Omental fat pad (tissue), 4 donors: ENCODE measurements around the gene TRIM17. TPM values are rescaled to one million over a fixed set of nuclear protein-coding genes. Genes with fewer than 3 reads are reported as not detected.

Experiments
- ATAC-seq: fragments of 150-250 bp; one replicate; pipeline ENCODE4 v1.9.1; 2016; ENCODE audit warnings: mild to moderate bottlenecking, moderate library complexity; ENCODE audit not compliant: low FRiP score
- DNase-seq: peaks from one replicate; pipeline ENCODE4 v3.0.0-alpha.2; 2019; ENCODE audit warnings: low spot score
- total RNA-seq, 4 donors: library from RNA; depleted of rRNA; stranded (reverse); fragments of >200 nt; gene quantifications; one replicate each; pipeline ENCODE4 v1.1.0, GENCODE V29; 2016
- TF ChIP-seq, protein P1 (sequence below), 3 donors: fragments of 450-650 bp; IDR thresholded peaks; one replicate each; pipeline ENCODE4 v1.5.1; 2016 to 2017; ENCODE audit warnings: antibody characterized with exemption in 3 of 3, mild to moderate bottlenecking in 3 of 3, moderate library complexity in 2 of 3

TRIM17 gene
- total RNA-seq, 4 donors from 2014 or later = 0.96 to 3.3 (median 1.7) TPM; not detected in 1

DNA sequence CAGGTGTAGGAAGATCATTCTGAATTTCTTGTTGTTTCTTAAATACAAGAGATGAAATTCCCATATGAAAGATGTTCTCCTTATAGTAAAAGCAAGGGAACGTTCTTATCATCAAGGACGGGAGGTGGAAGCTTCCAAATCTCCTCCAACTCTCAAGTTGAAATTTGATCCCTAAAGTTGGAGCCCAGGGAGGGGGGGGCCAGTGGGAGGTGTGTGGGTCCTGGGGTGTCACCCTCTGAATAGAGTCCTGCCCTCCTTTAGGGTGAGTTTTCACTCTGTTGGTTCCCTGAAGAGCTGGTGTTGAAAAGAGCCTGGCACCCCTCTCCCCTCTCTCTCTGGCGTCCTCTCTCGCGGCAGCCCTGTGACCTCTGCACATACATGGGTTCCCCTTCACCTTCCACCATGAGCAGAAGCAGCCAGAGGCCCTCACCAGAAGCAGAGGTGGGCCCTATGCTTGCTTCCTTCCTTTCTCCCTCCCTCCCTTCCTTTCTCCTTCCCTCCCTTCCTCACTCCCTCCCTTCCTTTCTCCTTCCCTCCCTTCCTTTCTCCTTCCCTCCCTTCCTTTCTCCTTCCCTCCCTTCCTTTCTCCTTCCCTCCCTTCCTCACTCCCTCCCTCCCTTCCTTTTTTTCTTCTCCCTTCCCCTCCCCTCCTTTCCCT lies 10.0 kb upstream of the TRIM17 start:
- no peak for ATAC-seq
- TF ChIP-seq, protein P1, sequence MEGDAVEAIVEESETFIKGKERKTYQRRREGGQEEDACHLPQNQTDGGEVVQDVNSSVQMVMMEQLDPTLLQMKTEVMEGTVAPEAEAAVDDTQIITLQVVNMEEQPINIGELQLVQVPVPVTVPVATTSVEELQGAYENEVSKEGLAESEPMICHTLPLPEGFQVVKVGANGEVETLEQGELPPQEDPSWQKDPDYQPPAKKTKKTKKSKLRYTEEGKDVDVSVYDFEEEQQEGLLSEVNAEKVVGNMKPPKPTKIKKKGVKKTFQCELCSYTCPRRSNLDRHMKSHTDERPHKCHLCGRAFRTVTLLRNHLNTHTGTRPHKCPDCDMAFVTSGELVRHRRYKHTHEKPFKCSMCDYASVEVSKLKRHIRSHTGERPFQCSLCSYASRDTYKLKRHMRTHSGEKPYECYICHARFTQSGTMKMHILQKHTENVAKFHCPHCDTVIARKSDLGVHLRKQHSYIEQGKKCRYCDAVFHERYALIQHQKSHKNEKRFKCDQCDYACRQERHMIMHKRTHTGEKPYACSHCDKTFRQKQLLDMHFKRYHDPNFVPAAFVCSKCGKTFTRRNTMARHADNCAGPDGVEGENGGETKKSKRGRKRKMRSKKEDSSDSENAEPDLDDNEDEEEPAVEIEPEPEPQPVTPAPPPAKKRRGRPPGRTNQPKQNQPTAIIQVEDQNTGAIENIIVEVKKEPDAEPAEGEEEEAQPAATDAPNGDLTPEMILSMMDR (IDR thresholded peaks at IDR 0.05) = no peak

DNA sequence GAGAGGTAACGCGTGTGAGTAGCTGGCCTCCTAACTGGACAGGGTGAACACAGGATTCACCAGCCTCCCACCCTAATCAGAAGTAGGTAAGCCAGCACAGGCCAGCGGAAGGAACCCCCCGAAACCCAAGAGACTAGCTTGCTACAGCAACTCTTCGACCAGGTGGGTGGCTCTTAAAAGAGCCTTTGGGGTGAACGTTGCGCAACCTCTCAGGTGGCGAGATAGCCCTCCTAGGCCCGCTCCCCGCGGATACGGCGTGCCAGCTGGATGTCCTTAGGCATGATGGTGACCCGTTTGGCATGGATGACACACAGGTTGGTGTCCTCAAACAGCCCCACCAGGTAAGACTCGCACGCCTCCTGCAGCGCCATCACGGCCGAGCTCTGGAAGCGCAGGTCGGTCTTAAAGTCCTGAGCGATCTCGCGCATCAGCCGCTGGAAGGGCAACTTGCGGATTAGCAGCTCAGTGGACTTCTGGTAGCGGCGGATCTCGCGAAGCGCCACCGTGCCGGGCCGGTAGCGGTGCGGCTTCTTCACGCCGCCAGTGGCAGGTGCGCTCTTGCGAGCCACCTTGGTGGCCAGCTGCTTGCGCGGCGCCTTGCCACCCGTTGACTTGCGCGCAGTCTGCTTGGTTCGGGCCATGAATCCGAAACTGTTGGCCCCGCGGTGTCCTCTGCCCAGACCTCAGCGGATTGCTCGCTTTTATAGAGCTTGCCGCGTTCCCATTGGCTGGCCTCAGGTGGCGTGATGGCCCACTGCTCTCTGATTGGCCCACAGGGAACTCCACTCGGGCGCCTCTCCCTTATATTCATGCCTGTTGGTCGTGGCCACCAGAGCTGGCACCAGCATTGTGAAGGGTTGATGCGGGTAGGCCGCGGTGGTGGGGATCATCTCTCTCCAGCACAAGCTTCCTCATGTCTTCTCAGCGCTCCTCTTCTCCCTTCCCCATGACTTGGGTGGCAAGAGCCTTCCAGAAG lies 8.3 kb upstream of the TRIM17 start:
- TF ChIP-seq, protein P1 (IDR thresholded peaks at IDR 0.05) = no peak
- DNase-seq (no peak), ATAC-seq (no peak)

More for the DNA sequence above, 10.0 kb upstream of the TRIM17 start:
- no peak for DNase-seq

DNA sequence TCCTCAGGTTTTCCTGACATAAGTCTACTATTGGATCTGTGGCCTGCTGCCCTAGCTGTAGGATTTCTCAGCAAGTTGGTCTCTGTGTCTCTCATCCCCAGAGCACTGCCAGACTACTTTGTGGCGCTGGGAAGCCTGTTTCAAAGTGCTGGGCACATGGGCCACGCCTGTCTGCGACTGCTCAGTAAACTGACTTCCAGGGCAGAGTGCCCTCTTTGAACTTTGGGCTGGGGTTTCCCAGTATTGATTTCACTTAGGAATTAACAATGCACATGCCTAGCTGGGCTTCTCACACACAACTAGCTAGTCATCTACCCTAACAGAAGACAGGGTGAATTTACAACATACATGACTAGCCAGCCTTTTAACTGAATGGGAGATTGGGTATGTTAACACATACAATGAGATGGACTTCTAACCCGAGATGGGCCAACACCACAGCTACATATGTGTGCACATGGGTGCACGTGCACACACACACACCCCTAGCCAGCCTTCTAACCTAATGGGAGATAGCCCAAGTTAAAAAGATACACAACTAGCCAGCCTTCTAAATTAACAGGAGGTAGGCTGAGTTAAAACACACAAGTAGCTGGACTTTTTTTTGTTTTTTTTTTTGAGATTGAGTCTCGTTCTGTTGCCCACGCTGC lies 6.9 kb upstream of the TRIM17 start:
- no peak for DNase-seq
- TF ChIP-seq, protein P1 (IDR thresholded peaks at IDR 0.05) = no peak
- no peak for ATAC-seq

DNA sequence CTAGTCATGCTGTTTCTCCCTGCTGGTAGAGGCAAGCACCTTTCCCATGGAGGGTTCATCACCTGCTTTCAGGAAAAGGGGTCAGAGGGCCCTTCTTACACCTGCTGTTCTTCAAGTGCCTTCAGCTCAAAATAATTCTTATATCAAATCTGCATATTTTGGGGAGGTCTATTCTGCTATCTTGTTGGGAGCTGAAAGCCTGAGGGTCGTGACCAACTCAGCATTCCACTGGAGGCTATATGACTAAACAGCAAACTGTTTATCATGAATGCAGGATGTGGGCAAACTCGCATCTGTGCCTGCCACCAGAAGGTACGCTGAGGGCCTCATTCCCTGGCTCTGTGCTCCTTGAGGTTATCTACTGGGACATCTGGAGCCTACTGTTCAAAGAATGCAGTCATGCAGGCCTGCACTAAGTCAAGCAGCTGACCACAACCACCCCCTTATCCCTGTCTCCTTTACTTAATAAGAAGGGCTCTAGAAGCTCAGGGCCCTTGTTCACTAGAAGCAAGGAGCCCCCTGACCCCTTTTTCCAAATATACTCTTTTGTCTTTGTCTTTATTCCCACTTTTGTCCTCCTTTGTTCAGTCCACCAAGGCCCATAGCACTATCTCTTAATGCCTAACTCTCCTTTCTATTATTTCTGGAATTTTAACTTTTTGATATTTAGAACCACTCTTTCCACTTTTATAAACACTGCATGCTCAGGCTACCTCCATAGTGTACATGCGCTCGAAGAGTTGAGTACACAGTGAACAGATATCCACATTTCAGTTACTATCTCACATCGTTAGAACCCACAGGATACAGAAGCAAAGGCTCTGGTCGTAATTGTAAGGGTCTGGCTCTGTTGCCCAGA lies 4.5 kb upstream of the TRIM17 start:
- TF ChIP-seq, protein P1 (IDR thresholded peaks at IDR 0.05) = no peak
- ATAC-seq (no peak), DNase-seq (no peak)

DNA sequence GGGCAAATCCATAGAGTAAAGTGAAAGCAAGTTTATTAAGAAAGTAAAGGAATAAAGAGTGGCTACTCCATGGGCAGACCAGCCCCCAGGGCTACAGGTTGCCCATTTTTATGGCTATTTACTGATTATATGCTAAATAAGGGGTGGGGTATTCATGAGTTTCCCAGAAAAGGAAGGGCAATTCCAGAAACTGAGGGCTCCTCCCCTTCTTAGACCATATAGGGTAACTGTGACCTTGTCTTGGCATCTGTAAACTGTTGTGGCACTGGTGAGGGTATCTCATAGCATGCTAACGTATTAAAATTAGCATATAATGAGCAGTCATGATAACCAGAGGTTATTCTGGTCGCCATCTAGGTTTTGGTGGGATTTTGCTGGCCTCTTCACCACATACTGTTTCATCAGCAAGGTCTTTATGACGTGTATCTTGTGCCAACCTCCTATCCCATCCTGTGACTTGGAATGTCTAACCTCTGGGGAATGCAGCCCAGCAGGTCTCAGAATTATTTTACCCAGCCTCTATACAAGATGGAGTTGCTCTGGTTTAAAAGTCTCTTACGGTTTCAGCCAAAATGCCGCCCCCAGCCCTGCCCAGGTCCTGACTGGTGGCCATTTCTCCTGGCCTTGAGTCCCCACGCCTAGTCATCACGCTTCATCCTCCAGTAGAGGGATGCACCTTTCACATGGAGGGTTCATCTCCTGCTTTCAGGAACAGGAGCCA lies 982 bp upstream of the TRIM17 start:
- ATAC-seq (no peak), DNase-seq (no peak)
- TF ChIP-seq, protein P1 (IDR thresholded peaks at IDR 0.05) = no peak

DNA sequence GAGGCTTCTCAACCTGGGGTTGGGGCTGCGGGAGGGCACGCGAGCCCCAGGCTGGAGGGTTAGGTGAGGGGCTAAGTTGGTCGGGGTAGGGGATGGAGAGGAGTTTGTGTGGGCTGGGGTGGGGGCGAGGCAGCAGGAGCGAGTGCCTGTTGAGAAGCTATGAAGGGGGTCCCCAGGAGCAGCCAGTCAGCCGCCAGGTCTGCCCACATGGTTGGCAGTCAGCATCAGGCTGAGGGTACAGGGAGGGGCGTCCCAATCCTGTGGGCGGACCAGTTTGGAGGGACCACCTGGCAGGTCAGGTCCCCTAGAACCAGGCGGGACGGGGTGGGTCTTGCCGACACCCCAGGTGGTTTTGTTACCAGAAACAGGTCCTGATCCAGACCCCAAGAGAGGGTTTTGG lies 400 bp upstream of the TRIM17 start:
- no peak for DNase-seq
- no peak for ATAC-seq
- TF ChIP-seq, protein P1 (IDR thresholded peaks at IDR 0.05) = no peak
